ENCODE data around the gene HMGN2. TPM values are rescaled to one million over a fixed set of nuclear protein-coding genes. Genes with fewer than 3 reads are reported as not detected.

HMGN2 gene
- total RNA-seq, 4 donors from 2014 or later = 46.1 to 489 (median 201) TPM

- H3K9me3 ChIP-seq = no peaks in the 10 kb centered on the region
- peaks cover 0 to 10% of the 10 kb centered on the region in 2 donors for H3K4me1 ChIP-seq
- no peak overlapping the region for H3K4me3 ChIP-seq
- no peak for TF ChIP-seq POLR2A (IDR thresholded peaks at IDR 0.05)
- TF ChIP-seq, protein P1, sequence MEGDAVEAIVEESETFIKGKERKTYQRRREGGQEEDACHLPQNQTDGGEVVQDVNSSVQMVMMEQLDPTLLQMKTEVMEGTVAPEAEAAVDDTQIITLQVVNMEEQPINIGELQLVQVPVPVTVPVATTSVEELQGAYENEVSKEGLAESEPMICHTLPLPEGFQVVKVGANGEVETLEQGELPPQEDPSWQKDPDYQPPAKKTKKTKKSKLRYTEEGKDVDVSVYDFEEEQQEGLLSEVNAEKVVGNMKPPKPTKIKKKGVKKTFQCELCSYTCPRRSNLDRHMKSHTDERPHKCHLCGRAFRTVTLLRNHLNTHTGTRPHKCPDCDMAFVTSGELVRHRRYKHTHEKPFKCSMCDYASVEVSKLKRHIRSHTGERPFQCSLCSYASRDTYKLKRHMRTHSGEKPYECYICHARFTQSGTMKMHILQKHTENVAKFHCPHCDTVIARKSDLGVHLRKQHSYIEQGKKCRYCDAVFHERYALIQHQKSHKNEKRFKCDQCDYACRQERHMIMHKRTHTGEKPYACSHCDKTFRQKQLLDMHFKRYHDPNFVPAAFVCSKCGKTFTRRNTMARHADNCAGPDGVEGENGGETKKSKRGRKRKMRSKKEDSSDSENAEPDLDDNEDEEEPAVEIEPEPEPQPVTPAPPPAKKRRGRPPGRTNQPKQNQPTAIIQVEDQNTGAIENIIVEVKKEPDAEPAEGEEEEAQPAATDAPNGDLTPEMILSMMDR (IDR thresholded peaks at IDR 0.05) = no peak
- H3K27ac ChIP-seq = no peak overlapping the region
- intact Hi-C loops (cut with DNase I; ENCODE audit: low total_unique reads) = no loop called here
- no peak for DNase-seq
- H3K27me3 ChIP-seq = no peaks in the 10 kb centered on the region
- H3K36me3 ChIP-seq = no peaks in the 10 kb centered on the region
These were observed 38.0 kb upstream of the HMGN2 start for GRCh38 chr1:26434161-26434752.

DNA sequence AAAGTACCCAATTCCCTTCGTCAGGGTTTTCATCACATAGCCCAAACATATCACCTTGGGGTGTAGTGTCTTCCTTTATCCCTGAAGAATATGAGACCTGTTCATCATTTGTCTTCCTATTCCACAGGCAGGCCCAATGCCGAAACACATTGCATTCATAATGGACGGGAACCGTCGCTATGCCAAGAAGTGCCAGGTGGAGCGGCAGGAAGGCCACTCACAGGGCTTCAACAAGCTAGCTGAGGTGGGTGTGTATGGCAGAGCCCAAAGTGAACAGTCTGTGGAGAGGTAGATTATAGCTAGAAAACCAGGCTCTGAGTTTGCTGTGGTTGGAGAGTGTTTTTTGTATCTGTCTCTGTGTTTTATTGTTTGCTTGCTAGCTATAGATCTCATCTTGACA lies 34.2 kb upstream of the HMGN2 start:
- Histone ChIP-seq H3K27ac (no peak overlapping the region), H3K36me3 (no peaks in the 10 kb centered on the region), H3K4me1 (peaks cover 0 to 7% of the 10 kb centered on the region in 2 donors), H3K9me3 (no peaks in the 10 kb centered on the region), H3K4me3 (no peak overlapping the region), H3K27me3 (no peaks in the 10 kb centered on the region)
- DNase-seq = no peak
- TF ChIP-seq, protein P1 (IDR thresholded peaks at IDR 0.05) = no peak
- no peak for TF ChIP-seq POLR2A (IDR thresholded peaks at IDR 0.05)
- intact Hi-C loops (cut with DNase I; ENCODE audit: low total_unique reads) = no loop called here

- intact Hi-C loops (cut with DNase I; ENCODE audit: low total_unique reads) = no loop called here
- no peaks in the 10 kb centered on the region for H3K9me3 ChIP-seq
- TF ChIP-seq, protein P1 (IDR thresholded peaks at IDR 0.05) = no peak
- no peak for TF ChIP-seq POLR2A (IDR thresholded peaks at IDR 0.05)
- no peaks in the 10 kb centered on the region for H3K27me3 ChIP-seq
- no peaks in the 10 kb centered on the region for H3K36me3 ChIP-seq
- no peaks in the 10 kb centered on the region for H3K4me1 ChIP-seq
- H3K27ac ChIP-seq = no peak overlapping the region
- H3K4me3 ChIP-seq = no peak overlapping the region
- DNase-seq = no peak
These were observed 32.0 kb upstream of the HMGN2 start for GRCh38 chr1:26440259-26440658.

- DNase-seq = no peak
These were observed 22.4 kb upstream of the HMGN2 start for GRCh38 chr1:26449868-26450267.

GRCh38 chr1:26450908-26451307 lies 21.3 kb upstream of the HMGN2 start:
- intact Hi-C loops (cut with DNase I; ENCODE audit: low total_unique reads) = no loop called here
- no peak overlapping the region for H3K4me3 ChIP-seq

More at GRCh38 chr1:26449868-26450267, 22.4 kb upstream of the HMGN2 start:
- intact Hi-C loops (cut with DNase I; ENCODE audit: low total_unique reads) = no loop called here
- Histone ChIP-seq H3K36me3 (no peaks in the 10 kb centered on the region), H3K4me1 (no peaks in the 10 kb centered on the region), H3K27ac (no peak overlapping the region), H3K9me3 (no peaks in the 10 kb centered on the region), H3K4me3 (no peak overlapping the region), H3K27me3 (no peaks in the 10 kb centered on the region)
- TF ChIP-seq, protein P1 (IDR thresholded peaks at IDR 0.05) = no peak
- no peak for TF ChIP-seq POLR2A (IDR thresholded peaks at IDR 0.05)

More at GRCh38 chr1:26450908-26451307, 21.3 kb upstream of the HMGN2 start:
- H3K36me3 ChIP-seq = no peaks in the 10 kb centered on the region
- H3K9me3 ChIP-seq = no peaks in the 10 kb centered on the region
- H3K27me3 ChIP-seq = no peaks in the 10 kb centered on the region
- no peak overlapping the region for H3K27ac ChIP-seq
- no peak for DNase-seq
- no peak for TF ChIP-seq POLR2A (IDR thresholded peaks at IDR 0.05)
- TF ChIP-seq, protein P1 (IDR thresholded peaks at IDR 0.05) = no peak
- H3K4me1 ChIP-seq = no peaks in the 10 kb centered on the region

Data from uterus (tissue), 4 donors.